Pancreas (tissue), 10 donors: Measurements from ENCODE around the gene KLHL25. TPM values are rescaled to one million over a fixed set of nuclear protein-coding genes. Genes with fewer than 3 reads are reported as not detected.

Experiments
- ATAC-seq, 4 donors: fragments of 200-7000 bp; cut with Tn5 transposase; one replicate each; pipeline versions ENCODE4 v1.8.0 to v1.9.1; 2020; ENCODE audit warnings: mild to moderate bottlenecking in 4 of 4, moderate library complexity in 4 of 4
- DNase-seq, 6 donors: peaks; one replicate each; pipeline ENCODE4 v3.0.0-alpha.2; 2020
- FAIRE-seq: peaks from 2 replicates; lab custom pipeline; 2012; peaks lifted over from hg19 to GRCh38; lab: Jason Lieb, UNC
- H3K27ac ChIP-seq, 4 donors: fragments of 200-600 bp; sonication (generic); 1 replicate in 3 of 4; 2 replicates in 1 of 4; pipeline versions ENCODE4 v1.5.0 to v1.8.0; 2020
- H3K27me3 ChIP-seq, 4 donors: fragments of 200-600 bp; one replicate each; pipeline ENCODE4 v1.8.0; 2021
- H3K36me3 ChIP-seq, 3 donors: fragments of 200-600 bp; sonication (generic) in 1 of 3; one replicate each; pipeline versions ENCODE4 v1.5.0 to v1.8.0; 2020 to 2021
- H3K4me1 ChIP-seq, 3 donors: fragments of 200-600 bp; one replicate each; pipeline ENCODE4 v1.8.0; 2021
- H3K4me3 ChIP-seq, 4 donors: fragments of 200-600 bp; sonication (generic) in 2 of 4; one replicate each; pipeline versions ENCODE4 v1.5.0 to v1.8.0; 2020 to 2021
- H3K9me3 ChIP-seq, 4 donors: fragments of 200-600 bp; one replicate each; pipeline ENCODE4 v1.8.0; 2021
- WGBS, 2 donors: extraction: QIAGEN DNeasy Blood & Tissue Kit; methylation state at CpG; one replicate each; pipeline ENCODE4 v1.1.7; 2013; 5-methylcytosine and 5-hydroxymethylcytosine counted together
- intact Hi-C, 3 donors: fragments of 100-400 bp; cut with DNase I; formaldehyde crosslinking; loops; one replicate each; pipeline versions ENCODE4 v1.11.1 to v1.14.2; 2022
- polyA plus RNA-seq, 2 donors: library from polyadenylated mRNA; stranded (reverse); fragments of 200-250 nt; gene quantifications; one replicate each; pipeline ENCODE4 v1.2.3, GENCODE V29; 2013
- total RNA-seq, 6 donors: library from RNA; stranded (reverse); fragmentation: NEBNext Ultra II Directional in 4 of 6; extraction: Animal tissue kit (Norgen Biotek cat#: 25700) in 4 of 6; gene quantifications; one replicate each; pipeline versions ENCODE4 v1.2.1 to v1.2.4, GENCODE V29; 2021 to 2023
- TF ChIP-seq, protein P1 (sequence below), 4 donors: fragments of 200-600 bp; sonication (generic) in 3 of 4; IDR thresholded peaks; one replicate each; pipeline versions ENCODE4 v1.5.0 to v1.8.0; 2021; ENCODE audit warnings: antibody characterized with exemption in 4 of 4
- donor health status: healthy with polysubstance abuse.
- donor health status: DM: no; HTN: no; CAD: no; lungs with moderate emphysema.
- donor health status: DM: no; HTN: no; CAD: no.
- donor health status: control.
- donor health status: control.
- donor health status: Bipolar disorder and iron deficiency.
- donor health status: DM: yes; HTN: yes; CAD: no.
- donor health status: DM: no; HTN: no; CAD: no.
- donor health status: DM: no; HTN: no; CAD: no.
- donor health status: DM: yes; HTN: yes; CAD: no.

Gene KLHL25
- total and polyA plus RNA-seq, 8 donors: 0.93 to 3.3 (median 2.0) TPM

- no peaks in the 10 kb centered on the region for H3K9me3 ChIP-seq
- no peak overlapping the region for H3K27ac ChIP-seq
- intact Hi-C loops: no loop called here
- ATAC-seq (peak in 1 of 4 donors; percentile 34), FAIRE-seq (no peak), DNase-seq (peak in 2 of 6 donors; percentile 67 to 84)
- peaks cover 0 to 7% (median 0%) of the 10 kb centered on the region in 3 donors for H3K4me1 ChIP-seq
- TF ChIP-seq, protein P1, sequence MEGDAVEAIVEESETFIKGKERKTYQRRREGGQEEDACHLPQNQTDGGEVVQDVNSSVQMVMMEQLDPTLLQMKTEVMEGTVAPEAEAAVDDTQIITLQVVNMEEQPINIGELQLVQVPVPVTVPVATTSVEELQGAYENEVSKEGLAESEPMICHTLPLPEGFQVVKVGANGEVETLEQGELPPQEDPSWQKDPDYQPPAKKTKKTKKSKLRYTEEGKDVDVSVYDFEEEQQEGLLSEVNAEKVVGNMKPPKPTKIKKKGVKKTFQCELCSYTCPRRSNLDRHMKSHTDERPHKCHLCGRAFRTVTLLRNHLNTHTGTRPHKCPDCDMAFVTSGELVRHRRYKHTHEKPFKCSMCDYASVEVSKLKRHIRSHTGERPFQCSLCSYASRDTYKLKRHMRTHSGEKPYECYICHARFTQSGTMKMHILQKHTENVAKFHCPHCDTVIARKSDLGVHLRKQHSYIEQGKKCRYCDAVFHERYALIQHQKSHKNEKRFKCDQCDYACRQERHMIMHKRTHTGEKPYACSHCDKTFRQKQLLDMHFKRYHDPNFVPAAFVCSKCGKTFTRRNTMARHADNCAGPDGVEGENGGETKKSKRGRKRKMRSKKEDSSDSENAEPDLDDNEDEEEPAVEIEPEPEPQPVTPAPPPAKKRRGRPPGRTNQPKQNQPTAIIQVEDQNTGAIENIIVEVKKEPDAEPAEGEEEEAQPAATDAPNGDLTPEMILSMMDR (IDR thresholded peaks at IDR 0.05): no peak
- no peak overlapping the region for H3K4me3 ChIP-seq
- no peaks in the 10 kb centered on the region for H3K36me3 ChIP-seq
- H3K27me3 ChIP-seq: no peaks in the 10 kb centered on the region
- 51 to 57% methylated on average over 13 of the region's 13 CpGs for WGBS, 2 donors
Measured at GRCh38 chr15:85759376-85759775, 35.3 kb downstream of the KLHL25 start.

DNA sequence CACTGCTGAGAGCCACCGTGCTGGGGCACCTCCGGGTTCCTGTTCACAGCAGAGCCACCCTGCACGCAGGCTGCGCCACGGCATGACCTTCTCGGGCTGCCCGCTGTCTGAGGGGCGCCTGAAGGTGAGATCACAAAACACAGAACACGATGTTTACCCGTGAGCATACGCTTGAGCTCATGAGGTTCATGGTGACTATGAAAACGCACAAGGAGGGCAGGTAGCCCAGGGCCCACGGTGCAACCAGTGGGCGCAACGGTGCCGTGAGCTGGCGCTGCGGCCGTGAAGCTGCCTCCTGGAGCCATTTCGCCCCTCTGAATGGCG lies 36.1 kb downstream of the KLHL25 start:
- peaks cover 0 to 7% (median 0%) of the 10 kb centered on the region in 3 donors for H3K4me1 ChIP-seq
- ATAC-seq (no peak), FAIRE-seq (no peak), DNase-seq (peak in 2 of 6 donors; percentile 37 to 50)
- H3K9me3 ChIP-seq: no peaks in the 10 kb centered on the region
- no peak overlapping the region for H3K27ac ChIP-seq
- intact Hi-C loops: no loop called here
- 96 to 97% methylated on average over 21 of the region's 21 CpGs for WGBS, 2 donors
- H3K36me3 ChIP-seq: no peaks in the 10 kb centered on the region
- TF ChIP-seq, protein P1 (IDR thresholded peaks at IDR 0.05): no peak
- H3K4me3 ChIP-seq: no peak overlapping the region
- H3K27me3 ChIP-seq: no peaks in the 10 kb centered on the region

DNA sequence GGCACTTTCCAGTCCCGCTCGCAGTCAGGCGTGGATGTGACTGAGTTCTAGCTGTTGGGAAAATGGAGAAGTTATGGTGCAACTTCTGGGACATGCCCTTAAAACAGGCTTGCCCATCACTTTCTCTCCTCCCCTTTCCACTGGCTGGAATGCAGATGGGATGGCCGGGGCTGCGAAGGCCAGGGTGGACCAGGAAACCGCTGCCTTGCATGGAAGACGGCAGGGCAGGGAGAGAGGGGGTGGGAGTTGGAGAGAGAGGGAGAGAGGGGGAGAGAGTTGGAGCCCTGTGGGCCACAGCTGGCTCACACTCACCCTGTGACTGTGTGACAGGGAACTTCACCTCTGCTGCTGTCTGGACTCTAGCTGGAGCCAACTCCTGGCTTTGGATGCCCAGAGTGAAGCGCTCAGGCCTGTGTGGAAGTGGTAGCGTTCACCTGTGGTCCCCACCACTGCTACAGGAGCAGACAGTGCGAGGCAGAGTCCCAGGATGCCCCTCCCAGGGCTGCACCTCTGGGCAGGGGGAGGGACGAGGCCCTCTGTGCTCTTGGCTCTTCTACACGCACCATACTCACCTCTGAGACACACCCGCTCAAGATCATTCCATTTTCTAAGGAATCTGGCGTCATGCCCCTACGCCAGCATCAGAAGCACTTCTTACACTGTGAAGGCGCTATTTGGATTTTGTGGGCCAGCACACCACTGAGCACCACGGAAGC lies 36.6 kb downstream of the KLHL25 start:
- TF ChIP-seq, protein P1 (IDR thresholded peaks at IDR 0.05): no peak
- H3K27ac ChIP-seq: no peak overlapping the region
- H3K27me3 ChIP-seq: no peaks in the 10 kb centered on the region
- intact Hi-C loops: no loop called here
- 94 to 95% methylated on average over 17 of the region's 17 CpGs for WGBS, 2 donors
- no peak overlapping the region for H3K4me3 ChIP-seq
- H3K36me3 ChIP-seq: no peaks in the 10 kb centered on the region
- ATAC-seq: no peak
- peaks cover 0 to 7% (median 0%) of the 10 kb centered on the region in 3 donors for H3K4me1 ChIP-seq
- H3K9me3 ChIP-seq: no peaks in the 10 kb centered on the region
- peak in 2 of 6 donors; percentile 34 to 35 for DNase-seq
- no peak for FAIRE-seq

GRCh38 chr15:85757073-85757938 lies 37.4 kb downstream of the KLHL25 start:
- Histone ChIP-seq H3K9me3 (no peaks in the 10 kb centered on the region), H3K27ac (no peak overlapping the region), H3K36me3 (no peaks in the 10 kb centered on the region), H3K4me1 (peaks cover under 1 to 15% (median 4%) of the 10 kb centered on the region in 3 donors), H3K4me3 (no peak overlapping the region), H3K27me3 (no peaks in the 10 kb centered on the region)
- WGBS, 2 donors: 90 to 91% methylated on average over 13 of the region's 13 CpGs
- ATAC-seq (no peak), DNase-seq (peak in 3 of 6 donors; percentile 8 to 40 (median 27)), FAIRE-seq (no peak)
- intact Hi-C loops: no loop called here
- TF ChIP-seq, protein P1 (IDR thresholded peaks at IDR 0.05): no peak
